Mammary epithelial cell (primary cell): ENCODE data around the gene BICD1.

Experiments used
- EZH2 ChIP-seq: IDR thresholded peaks from 2 replicates; pipeline ENCODE4 v1.6.1; 2012; ENCODE audit warnings: low read length, inconsistent platforms, borderline replicate concordance
- TF ChIP-seq, protein P1 (sequence below), 2 donors: IDR thresholded peaks in 1 of 2; conservative IDR thresholded peaks in 1 of 2; 2 replicates each; pipeline ENCODE4 v1.5.1; 2011 to 2012; ENCODE audit warnings: inconsistent platforms in 2 of 2, low read length in 2 of 2, mild to moderate bottlenecking in 2 of 2, control low read depth in 1 of 2, low read depth in 1 of 2; ENCODE audit not compliant: insufficient read depth in 1 of 2; ENCODE audit errors: extremely low read depth in 1 of 2

DNA sequence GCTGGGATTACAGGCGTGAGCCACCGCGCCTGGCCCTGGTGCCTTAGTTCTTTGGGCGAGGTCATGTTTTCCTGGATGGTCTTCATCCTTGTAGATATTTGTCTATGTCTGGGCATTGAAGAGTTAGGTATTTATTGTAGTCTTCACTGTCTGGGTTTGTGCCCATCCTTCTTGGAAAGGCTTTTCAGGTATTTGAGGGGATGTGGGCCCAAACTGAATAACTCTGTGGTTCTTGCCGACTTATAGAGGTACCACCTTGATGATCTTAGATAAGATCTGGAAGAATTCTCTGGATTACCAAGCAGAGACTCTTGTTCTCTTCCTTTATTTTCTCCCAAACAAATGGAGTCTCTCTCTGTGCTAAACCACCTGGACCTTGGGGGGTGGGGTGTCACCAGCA lies 311.6 kb downstream of the BICD1 start:
- TF ChIP-seq, protein P1, sequence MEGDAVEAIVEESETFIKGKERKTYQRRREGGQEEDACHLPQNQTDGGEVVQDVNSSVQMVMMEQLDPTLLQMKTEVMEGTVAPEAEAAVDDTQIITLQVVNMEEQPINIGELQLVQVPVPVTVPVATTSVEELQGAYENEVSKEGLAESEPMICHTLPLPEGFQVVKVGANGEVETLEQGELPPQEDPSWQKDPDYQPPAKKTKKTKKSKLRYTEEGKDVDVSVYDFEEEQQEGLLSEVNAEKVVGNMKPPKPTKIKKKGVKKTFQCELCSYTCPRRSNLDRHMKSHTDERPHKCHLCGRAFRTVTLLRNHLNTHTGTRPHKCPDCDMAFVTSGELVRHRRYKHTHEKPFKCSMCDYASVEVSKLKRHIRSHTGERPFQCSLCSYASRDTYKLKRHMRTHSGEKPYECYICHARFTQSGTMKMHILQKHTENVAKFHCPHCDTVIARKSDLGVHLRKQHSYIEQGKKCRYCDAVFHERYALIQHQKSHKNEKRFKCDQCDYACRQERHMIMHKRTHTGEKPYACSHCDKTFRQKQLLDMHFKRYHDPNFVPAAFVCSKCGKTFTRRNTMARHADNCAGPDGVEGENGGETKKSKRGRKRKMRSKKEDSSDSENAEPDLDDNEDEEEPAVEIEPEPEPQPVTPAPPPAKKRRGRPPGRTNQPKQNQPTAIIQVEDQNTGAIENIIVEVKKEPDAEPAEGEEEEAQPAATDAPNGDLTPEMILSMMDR (conservative IDR thresholded peaks at IDR 0.05 in 1 of 2, IDR thresholded peaks at IDR 0.05 in 1 of 2; ENCODE audit: extremely low read depth in 1 of 2, insufficient read depth in 1 of 2, low read depth in 1 of 2, low read length in 2 of 2): no peak
- TF ChIP-seq EZH2: no peak
